ENCODE data around the gene GLI3.
A peak's percentile ranks its signal among the peaks of the same experiment; 100 is the strongest.

The GLI3 gene

DNA sequence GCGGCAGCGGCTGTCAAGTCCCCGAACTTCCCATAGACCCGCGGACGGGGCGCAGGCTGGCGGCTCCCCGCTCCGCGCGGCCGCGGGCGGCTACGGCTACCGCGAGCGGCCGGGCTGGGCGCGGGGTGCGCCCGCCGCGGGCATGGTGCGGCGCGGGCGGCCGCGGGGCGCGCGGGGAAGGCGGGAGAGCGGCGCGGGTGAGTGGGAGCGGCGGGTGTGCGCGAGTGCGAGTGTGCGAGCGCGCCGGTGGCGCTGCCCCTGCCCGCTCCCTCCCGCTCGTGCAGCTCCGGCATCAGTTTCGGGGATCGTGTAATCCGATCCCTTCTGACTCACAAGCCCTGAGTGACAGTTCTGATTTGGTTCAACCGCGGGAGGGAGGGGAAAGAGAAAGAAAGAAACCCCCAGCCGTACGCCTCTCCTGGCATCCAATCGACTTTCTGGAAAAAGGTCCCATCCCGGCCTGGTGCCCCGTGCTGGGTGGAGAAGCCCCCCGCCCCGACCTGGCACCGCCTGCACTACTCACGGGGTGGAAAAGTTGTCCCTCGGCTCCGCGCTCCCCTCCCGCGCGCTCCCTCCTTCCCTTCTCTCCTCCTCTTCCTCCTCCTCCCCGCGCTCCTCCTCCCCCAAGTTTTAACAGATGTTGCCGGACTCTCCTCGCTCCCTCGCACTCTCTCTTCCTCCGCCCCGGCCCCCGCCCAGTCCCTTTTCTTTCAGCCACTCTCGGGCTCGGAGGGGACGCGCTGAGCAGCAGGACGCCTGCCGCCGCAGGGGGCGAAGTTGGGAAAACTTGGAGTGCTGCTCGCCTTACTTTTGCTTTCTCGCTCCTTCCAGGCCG is at the start of gene GLI3:
Gene GLI3, minus strand, starts transcription at position 234 of the 835 bp plus-strand sequence. CDS start 13,956 bp downstream, outside the sequence.
- peak; percentile 95 for DNase-seq

DNA sequence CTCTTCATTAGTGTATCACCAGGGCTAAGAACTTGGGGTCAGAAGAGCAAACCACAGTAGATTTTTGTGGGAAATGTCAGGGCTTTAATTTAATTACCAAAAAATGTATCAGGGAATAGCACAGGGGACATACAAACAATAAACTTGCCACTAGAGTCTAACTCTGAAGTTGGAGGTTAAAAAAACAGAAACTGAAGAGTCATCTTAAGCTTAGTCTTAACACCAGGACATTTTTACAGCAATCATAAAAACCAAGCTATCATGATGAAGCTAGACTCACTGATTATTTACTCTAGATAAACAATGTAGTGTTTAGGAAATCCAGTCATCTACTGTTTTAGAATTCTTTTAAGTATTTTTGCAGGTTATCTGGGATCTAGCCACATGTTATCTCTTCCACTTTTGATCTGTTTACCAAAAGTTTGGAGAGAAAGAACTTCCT is 48.4 kb upstream of the GLI3 start:
- no peak for DNase-seq

DNA sequence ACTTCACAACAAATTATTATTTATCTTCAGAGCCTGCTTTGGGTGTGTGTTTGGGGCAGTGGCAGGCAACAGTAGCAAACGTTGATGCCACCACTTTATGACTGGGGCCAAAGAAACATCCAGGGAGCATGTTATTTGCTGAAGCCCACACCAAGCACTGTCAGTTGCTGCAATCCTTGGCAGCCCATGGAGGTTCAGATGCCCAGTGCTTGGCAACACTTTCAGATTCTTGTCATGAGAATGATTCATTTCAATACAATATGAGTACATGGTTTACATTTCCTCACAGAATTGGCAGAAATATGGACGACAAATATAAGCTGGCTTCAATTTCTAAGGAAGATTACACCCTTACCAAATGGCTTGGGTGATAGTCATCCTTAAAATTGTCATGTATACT is 46.5 kb upstream of the GLI3 start:
- DNase-seq: no peak

DNA sequence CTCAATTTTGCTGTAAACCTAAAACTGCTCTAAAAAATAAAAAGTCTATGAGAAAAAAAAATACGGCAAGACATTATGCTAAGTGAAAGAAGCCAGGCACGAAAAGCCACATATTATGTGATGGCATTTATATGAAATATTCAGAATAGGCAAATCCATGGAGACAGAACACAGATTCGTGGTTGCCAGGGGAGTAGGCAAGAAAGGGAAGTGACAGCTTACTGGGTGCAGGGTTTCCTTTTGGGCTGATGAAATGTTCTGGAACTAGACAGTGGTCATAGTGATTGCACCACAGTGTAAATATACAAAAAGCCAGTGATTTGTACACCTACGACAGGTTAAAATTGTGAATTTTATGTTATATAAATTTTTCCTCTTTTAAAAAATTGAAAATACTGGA is 41.3 kb upstream of the GLI3 start:
- DNase-seq: no peak

DNA sequence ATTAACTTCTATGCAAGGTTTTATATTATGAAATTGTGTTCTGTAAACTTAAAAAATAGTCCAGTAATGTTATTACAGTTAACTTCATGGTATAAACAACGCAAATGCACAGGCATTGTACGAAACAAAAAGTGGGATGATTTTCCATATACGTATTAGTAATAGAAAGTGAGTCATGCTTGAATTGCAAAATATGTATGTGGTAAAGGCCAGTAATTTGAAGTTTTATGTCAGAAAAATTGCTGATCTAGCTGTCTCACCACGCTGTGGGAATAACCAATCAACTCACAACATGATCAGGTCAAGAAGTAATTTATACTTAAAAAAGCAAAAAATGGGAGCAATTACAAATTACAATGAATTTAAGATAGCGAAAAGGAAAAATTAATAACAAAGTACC is 37.0 kb upstream of the GLI3 start:
- peak; percentile 77 for DNase-seq

DNA sequence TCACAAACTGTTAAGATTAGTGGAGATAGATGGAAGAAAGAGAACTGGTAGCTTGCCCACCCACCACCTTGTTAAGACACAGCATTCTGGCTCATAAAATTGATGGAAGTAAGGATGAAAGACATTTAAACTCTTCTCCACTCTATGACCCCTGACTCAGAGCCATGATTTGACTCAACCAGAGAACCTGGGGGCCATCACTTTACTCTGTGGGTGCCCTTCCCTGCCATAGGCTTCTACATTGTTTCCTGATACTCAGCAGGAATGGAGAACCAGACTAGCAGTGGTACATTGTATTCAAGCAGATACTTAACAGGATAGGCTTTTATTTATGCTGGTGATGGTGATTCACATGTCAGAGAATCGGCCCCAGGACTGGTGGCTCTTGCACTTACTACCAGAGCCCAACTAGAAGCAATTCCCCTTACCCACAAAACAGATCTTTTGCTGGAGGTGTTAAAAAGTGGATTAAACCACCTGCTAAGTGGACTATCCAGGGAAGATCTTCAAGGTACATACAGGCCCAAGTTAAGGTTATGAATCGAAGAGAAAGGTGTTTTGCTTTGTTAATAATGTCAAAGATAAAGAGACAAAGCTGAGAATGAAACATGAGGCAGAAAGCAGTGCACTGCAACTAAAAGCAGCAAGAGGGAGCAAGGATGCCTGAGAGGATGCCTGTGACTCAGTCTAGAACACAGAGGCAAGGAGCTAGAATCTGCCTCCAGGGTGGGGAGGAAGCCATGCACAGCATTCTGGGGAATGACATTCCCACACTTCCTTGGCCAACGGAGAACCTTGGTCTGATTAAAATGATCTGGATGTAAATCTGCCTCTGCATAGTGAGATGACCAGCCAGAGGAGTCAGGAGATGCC is 36.0 kb upstream of the GLI3 start:
- peak; percentile 72 for DNase-seq

DNA sequence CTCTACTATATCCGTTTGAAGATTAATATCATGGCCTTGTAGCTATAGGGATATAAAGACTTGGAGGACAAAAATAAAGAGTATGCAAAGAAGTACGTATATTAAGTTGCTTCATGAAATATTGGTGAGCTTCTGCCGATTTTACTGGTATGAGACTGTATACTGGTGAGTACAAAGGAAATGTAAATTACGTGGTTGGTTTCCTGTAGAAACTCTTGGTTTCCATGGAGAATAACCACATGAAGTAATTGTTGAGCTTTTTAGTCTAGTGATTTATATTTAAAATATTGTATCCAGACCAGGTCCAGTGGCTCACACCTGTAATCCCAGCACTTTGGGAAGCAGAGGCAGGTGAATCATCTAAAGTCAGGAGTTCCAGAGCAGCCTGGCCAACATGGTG is 32.2 kb upstream of the GLI3 start:
- DNase-seq: no peak

DNA sequence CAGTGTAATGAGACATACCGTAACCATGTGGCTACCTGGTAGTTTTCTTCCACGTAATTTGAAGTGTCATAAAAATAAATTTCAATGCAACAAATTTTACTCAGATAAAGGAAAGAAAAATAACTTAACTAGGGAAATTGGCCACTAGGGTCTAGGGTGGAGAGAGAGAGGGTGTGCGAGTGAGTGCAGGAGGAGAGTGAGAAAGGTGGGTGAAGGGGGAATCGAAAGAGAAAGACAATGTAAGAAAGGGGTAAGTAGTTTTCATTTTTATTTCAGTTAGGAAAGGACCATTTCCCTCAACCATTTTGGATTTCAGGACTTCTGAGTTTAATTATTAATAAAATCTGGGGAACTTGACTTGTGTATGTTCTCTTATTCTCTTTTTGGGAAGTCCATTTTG is 27.7 kb upstream of the GLI3 start:
- DNase-seq: no peak

DNA sequence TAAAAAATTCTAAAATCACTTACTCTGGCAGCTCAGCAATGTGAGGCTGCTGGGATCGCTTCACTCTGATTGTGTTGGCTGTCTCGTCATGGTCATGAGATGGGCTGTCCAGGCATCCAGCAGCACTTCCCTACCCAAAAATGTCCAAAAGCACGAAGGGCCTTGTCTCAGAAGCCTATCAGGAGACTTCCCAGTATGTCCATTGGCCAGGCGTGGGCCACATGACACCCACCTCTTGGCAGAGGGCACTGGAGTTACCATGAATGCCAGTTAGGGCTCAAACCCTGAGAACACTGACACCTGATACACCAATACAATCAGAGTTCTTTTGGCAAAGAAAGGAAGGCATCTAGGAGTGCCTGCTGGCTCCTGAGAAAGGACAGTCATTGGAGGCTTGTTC is 27.0 kb upstream of the GLI3 start:
- DNase-seq: no peak

DNA sequence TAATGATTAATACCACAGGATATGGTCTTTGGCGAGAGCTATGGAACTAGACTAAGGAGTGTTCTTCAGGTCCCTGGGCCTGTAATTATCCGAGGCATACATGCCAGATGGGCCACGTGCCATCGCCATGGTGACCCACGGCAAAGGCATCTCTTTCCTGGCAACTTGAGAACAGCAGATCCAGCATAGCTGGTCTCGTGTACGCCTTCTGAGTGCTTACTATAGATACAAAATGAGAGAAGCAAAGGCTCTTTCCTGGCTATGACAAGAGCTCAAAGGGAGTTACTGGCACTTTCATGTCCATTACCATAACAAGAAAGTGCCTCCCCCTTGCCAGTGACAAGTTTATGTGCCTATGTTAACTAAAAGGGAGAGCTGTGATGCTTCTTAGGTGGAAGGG is 26.0 kb upstream of the GLI3 start:
- peak; percentile 87 for DNase-seq

DNA sequence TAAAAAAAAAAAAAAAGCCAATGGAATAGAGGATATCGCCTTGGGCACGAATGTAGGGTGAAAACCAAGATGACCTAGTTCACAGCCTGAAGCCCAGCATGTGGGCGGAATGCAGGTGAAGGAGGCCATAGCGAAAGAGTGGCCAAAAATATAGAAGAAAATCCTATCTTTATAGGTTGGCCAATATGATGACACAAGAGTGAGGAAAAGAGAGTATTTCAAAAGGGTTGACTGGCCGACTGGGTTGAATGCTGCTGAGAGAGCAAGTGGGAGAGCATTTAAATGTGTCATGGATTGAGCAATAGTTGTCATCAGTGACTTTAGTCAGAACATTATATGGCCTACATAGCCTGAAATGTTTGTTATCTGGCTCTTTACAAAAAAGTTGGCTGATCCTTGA is 17.2 kb upstream of the GLI3 start:
- peak; percentile 53 for DNase-seq

DNA sequence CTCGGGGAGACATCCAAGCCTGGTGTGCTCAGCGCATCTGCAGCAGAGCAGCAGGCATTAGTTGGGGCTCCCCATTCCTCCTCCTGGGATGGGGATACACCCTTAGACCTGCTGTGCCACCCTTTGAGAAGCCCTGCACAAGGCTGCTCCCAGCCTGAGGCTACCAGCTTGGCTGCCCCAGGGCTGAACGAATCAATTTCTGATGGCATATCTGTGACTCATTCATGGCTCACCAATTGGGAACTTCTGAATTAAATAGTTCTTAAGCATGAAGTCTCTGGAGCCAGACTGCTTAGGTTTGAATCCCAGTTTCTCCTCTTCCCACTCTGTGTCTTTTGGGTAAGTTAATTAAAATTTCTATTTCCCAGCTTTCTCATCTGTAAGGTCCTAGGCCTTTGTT is 16.3 kb upstream of the GLI3 start:
- no peak for DNase-seq

DNA sequence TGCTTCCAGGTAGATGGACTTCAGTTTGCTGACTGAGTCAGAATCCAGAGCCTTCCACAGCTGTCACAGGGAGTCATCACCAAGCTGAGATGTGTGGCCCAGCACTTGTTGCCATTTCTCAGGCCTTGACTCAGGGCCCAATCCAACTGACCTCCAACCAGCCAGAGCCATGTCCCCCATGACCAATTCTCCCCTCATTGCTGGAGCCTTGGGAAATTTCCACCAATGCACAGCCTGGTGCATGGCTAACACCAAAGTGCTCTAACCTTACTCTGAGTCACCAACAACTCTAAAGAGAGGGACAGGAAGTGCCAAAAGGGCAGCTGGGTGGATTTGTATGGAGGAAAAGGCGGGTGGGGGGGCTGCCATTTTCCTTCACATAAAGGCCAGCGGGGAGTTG is 13.4 kb upstream of the GLI3 start:
- no peak for DNase-seq

DNA sequence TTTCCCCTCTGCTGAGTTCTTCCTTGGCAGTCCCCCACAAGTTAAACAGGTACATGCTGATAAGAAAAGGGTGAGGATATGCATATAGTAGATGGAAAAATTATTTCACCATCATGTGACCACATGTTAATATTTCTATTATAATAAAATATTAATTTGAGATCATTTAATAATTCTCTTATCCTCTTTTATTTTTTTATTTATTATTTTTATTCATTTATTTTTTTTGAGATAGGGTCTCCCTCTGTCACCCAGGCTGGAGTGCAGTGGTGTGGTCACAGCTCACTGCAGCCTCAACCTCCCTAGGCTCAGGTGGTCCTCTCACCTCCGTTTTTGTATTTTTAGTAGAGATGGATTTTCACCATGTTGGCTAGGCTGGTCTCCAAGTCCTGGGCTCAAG is 11.6 kb upstream of the GLI3 start:
- DNase-seq: no peak

DNA sequence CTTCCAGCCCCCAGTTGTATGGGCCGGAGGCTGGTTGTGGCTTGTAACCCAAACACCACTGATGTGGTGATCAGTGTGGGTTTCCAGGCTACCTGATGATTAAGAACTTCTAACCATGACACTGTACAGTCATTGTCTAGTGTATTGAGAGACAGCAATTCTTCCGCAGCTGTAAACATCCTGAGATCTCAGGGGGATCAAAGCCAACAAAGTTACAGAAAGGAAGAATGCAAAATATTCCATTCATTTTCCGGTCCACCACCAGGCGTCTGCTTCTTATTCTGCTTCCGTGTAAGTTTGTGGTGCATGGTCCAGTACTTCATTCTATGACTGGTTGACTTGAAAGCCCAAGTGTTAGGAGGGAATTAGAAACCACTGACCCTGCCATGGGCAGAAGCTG is 10.3 kb upstream of the GLI3 start:
- DNase-seq: peak; percentile 93

DNA sequence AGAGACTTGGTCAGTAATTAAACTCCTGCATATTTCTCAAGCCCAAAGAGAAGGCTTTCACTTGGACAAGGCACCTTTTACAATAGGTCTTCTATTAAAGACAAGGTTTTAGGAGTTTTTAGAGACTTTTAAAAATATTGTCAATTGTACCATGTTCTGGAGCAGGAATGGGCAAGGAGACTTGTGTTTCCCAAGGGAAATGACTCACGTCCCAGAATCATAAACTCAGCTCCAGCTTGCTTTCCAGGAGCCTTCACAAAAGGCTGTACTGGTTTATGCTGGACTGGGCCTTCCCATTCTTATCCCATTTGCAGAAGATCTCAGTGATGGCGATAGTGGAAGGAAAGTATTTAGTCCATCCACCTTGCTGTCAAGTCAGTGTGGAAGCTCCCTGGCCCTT is 7.8 kb upstream of the GLI3 start:
- DNase-seq: peak; percentile 73

DNA sequence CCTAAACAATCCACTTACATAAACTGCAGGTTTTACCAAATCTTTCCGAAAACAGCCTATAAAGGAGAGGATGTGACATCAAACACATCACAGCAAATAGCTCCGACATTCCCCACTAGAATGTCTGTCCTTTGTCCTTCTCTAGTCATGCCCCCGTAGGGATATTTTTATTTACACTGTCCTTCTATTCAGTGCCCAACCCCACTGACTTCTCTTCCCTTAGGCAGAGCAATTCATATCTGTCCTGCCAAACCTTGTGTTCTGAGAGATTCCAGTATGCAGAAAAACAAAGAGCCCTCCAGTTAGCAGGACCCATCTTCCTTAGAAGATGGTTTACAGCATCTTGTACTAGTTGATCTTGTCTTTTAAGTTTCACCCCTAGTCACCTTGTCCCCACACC is 5.4 kb upstream of the GLI3 start:
- DNase-seq: no peak

DNA sequence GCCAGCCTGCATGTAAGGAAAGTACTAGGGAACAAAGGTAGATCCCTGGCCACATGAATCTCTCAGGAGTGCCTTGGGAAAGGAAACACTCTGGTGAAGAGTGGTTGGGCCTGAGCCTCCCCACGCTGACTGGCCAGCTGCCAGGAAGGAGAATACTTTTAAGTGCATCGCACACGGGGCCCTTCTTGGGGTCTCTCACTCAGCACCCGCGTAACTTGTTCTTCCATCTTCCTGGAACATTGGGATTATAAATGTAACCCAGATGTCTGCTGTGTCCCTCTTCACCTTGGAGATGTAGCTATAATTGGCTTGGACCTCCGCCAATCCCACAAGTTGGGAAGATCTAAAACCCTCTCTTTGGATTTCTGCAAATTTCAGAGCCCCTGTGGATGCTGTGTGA is 4.4 kb upstream of the GLI3 start:
- DNase-seq: no peak

DNA sequence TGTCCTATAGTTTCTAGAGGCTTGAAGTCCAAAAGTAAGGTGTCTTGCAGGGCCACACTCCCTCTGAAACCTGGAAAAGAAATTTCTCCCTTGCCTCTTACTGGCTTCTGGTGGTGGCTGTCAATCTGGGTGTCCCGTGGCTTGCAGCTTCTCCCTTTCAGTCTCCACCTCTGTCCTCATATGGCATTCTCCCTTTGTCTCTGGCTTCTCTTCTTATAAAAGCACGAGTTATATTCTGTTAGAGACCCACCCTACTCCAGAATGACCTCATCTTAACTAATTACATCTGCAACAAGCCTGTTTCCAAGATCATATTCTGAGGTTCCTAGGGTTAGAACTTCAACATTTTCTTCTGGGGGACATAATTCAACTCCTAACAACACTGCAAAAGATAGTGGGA is 3.4 kb upstream of the GLI3 start:
- no peak for DNase-seq

DNA sequence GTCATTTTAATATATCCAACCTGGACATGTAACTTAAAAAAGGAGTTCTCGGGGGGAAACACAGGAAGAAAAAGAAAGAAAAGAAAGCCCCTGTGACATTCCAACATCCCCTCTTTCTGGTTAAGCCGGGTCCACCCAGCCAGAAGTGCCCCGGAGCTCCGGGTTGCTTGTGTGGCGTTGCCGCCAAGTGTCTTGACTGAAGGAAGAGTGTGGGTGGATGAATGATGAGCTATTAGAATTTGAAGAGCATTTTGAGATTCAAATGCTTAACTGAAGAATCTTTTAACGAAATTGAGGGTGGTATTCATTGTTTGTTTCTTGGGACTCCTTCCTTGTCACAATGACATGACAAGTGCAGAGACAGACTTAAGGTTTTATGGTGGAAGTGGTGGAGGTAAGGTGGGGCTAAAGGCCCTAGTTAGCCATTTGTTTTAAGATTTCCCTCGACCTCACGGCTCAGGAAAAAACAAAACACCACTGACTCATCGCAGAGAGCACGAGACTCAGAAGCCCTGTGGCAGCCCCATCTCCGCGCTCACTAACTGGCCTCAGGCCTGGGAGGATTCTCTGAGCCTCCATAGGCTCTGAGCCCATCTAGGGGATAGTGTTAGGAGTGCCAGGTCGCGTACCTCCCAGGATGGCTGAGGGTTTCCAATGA is 1.8 kb upstream of the GLI3 start:
- DNase-seq: no peak

DNA sequence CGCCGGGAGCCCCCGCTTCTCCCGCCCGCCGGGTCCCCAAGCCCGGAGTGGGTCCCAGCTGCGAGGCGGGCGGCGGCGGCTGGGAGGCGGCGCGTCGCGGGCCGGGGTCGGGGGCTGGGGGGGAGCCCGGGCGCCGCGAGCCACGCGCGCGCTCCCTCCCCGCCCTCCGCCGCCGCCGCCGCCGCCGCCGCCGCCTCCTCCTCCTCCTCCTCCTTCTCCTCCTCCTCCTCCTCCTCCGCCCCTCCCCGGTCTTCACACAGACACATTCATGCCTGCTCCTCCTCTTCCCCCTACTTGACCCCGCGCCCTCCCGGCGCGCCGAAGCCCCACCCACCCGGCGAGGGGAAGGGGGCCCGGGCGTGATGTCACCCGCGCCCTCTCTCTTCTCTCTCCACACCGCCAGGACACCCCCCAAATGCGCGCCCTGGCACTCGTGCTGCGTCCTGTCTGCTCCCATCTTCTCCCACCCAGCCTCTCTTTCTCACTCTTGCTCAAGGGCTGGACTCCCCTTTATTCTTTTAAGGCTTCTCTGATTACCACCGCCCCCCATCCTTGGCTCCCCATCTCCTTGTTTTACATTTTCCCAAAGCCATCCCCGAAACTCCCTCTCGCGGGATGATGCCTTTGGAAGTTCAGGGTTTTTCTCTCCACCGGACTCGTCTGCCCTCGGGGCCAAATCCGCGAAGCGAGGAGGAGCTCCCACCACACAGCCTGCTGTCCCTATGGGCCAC is 967 bp upstream of the GLI3 start:
- peak; percentile 74 for DNase-seq

DNA sequence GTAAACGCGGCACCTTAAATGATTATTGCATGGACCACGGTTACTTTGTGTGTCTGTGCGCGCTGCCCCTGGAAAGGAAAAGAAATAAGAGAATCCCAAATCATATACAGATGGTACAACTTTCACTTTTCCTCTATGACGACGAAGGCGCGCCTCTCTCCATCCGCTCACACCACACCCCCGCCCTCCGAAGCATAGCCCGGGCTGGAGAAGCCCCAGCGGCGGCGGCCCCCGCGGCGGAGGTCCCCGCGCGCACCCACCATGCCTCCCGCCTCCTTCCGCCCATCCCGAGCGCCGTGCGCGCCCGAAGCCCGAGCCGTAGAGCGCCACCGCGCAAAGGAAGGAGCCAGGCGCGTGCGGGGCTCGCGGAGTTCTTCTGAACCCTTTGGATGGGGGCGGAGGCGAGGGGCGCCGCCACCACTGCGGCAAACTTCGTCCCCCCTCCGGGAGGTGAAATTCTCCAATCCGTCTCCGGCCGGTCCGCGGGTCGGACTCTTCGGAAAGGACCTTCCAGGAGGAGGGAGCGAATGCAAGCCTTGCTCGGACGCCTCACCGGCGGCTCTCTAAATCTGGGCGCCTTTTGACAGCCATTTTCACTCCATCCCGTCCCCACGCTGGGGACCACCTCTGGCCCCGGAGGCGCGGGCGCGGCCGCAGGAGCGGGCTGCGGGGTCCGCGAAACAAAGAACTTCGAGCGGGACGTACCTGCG is 588 bp downstream of the GLI3 start:
- DNase-seq: peak; percentile 74
